HEK293 (cell line): ENCODE results near the gene TFPT.

Source experiments
- CTCF ChIA-PET: fragments of 350-600 bp; formaldehyde crosslinking; extraction: SDS; loops from one replicate; lab custom pipeline; 2021; ENCODE audit warnings: antibody characterized with exemption; lab: Yijun Ruan, JAX
- POLR2A ChIA-PET: fragments of 300-600 bp; formaldehyde crosslinking; extraction: SDS; loops from one replicate; lab custom pipeline; 2020; ENCODE audit warnings: antibody characterized with exemption, inconsistent platforms; lab: Yijun Ruan, JAX
- H3K27ac ChIP-seq: fragments of 200-500 bp; sonication (Bioruptor generic); 2 replicates; pipeline ENCODE4 v1.5.1; 2014; ENCODE audit warnings: low read depth, low read length, control low read depth, inconsistent platforms; ENCODE audit errors: extremely low read depth
- H3K36me3 ChIP-seq, 2 experiments: fragments of 200-500 bp in 1 of 2; sonication (Bioruptor generic) in 1 of 2; 1 replicate in 1 of 2; 2 replicates in 1 of 2; pipeline ENCODE4 v1.5.1; 2014 to 2017; ENCODE audit warnings: inconsistent platforms in 2 of 2, low read length in 2 of 2; ENCODE audit not compliant: control insufficient read depth in 2 of 2, insufficient read depth in 1 of 2
- H3K4me1 ChIP-seq: fragments of 200-500 bp; sonication (Bioruptor generic); 2 replicates; pipeline ENCODE4 v1.5.1; 2014; ENCODE audit warnings: mild to moderate bottlenecking, low read length, inconsistent platforms; ENCODE audit not compliant: control insufficient read depth, insufficient read depth
- H3K4me3 ChIP-seq: 2 replicates; pipeline ENCODE4 v1.5.1; 2011; ENCODE audit warnings: low read depth, mild to moderate bottlenecking, control low read depth, low read length, moderate library complexity
- H3K9me3 ChIP-seq: fragments of 200-500 bp; sonication (Bioruptor generic); 2 replicates; pipeline ENCODE4 v1.5.1; 2014; ENCODE audit warnings: low read depth, low read length, inconsistent platforms; ENCODE audit not compliant: control insufficient read depth, insufficient read depth
- GLIS1 ChIP-seq: fragments of 450-650 bp; formaldehyde crosslinking; IDR thresholded peaks from 2 replicates; pipeline ENCODE4 v1.5.1; 2016; ENCODE audit warnings: missing biosample characterization, missing genetic modification characterization
- KLF8 ChIP-seq: fragments of 450-650 bp; formaldehyde crosslinking; IDR thresholded peaks from 2 replicates; pipeline ENCODE4 v1.5.1; 2016; ENCODE audit warnings: missing biosample characterization, missing genetic modification characterization
- MZF1 ChIP-seq: fragments of 450-650 bp; formaldehyde crosslinking; IDR thresholded peaks from 2 replicates; pipeline ENCODE4 v1.5.1; 2017; ENCODE audit warnings: missing biosample characterization, missing genetic modification characterization, borderline replicate concordance
- PRDM1 ChIP-seq: fragments of 450-650 bp; formaldehyde crosslinking; IDR thresholded peaks from 2 replicates; pipeline ENCODE4; 2016; ENCODE audit warnings: missing biosample characterization, missing genetic modification characterization
- RBAK ChIP-seq: fragments of 450-650 bp; formaldehyde crosslinking; IDR thresholded peaks from 2 replicates; pipeline ENCODE4 v1.5.1; 2016; ENCODE audit warnings: missing biosample characterization, missing genetic modification characterization
- ZBTB1 ChIP-seq: fragments of 450-650 bp; formaldehyde crosslinking; IDR thresholded peaks from 2 replicates; pipeline ENCODE4 v1.5.1; 2016; ENCODE audit warnings: missing biosample characterization, missing genetic modification characterization
- ZBTB8A ChIP-seq: fragments of 450-650 bp; formaldehyde crosslinking; IDR thresholded peaks from 2 replicates; pipeline ENCODE4 v1.5.1; 2016; ENCODE audit warnings: missing biosample characterization, missing genetic modification characterization
- ZFP37 ChIP-seq: fragments of 450-650 bp; formaldehyde crosslinking; IDR thresholded peaks from 2 replicates; pipeline ENCODE4 v1.5.1; 2016; ENCODE audit warnings: missing biosample characterization, missing genetic modification characterization
- ZNF133 ChIP-seq: fragments of 450-650 bp; formaldehyde crosslinking; IDR thresholded peaks from 2 replicates; pipeline ENCODE4 v1.5.1; 2016; ENCODE audit warnings: missing biosample characterization, missing genetic modification characterization
- ZNF335 ChIP-seq: fragments of 450-650 bp; formaldehyde crosslinking; conservative IDR thresholded peaks from 2 replicates; pipeline ENCODE4 v1.5.1; 2016; ENCODE audit warnings: missing biosample characterization, missing genetic modification characterization
- ZNF544 ChIP-seq: fragments of 450-650 bp; formaldehyde crosslinking; IDR thresholded peaks from 2 replicates; pipeline ENCODE4 v1.5.0; 2017; ENCODE audit warnings: missing biosample characterization, missing genetic modification characterization
- ZNF561 ChIP-seq: fragments of 450-650 bp; IDR thresholded peaks from 2 replicates; pipeline ENCODE4 v1.5.1; 2018; ENCODE audit warnings: missing biosample characterization, missing genetic modification characterization, borderline replicate concordance
- ZNF571 ChIP-seq: fragments of 450-650 bp; formaldehyde crosslinking; IDR thresholded peaks from 2 replicates; pipeline ENCODE4 v1.5.0; 2017; ENCODE audit warnings: missing biosample characterization, missing genetic modification characterization
- ZNF623 ChIP-seq: fragments of 450-650 bp; formaldehyde crosslinking; IDR thresholded peaks from 2 replicates; pipeline ENCODE4 v1.5.1; 2016; ENCODE audit warnings: missing biosample characterization, missing genetic modification characterization
- ZNF658 ChIP-seq: fragments of 450-650 bp; formaldehyde crosslinking; IDR thresholded peaks from 2 replicates; pipeline ENCODE4; 2016; ENCODE audit warnings: missing biosample characterization, missing genetic modification characterization
- ZNF664 ChIP-seq: fragments of 450-650 bp; formaldehyde crosslinking; IDR thresholded peaks from 2 replicates; pipeline ENCODE4 v1.5.1; 2016; ENCODE audit warnings: missing biosample characterization, missing genetic modification characterization
- ZNF670 ChIP-seq: fragments of 450-650 bp; formaldehyde crosslinking; IDR thresholded peaks from 2 replicates; pipeline ENCODE4 v1.5.1; 2016; ENCODE audit warnings: missing biosample characterization, missing genetic modification characterization, low read depth
- ZNF768 ChIP-seq: fragments of 450-650 bp; formaldehyde crosslinking; IDR thresholded peaks from 2 replicates; pipeline ENCODE4 v1.5.1; 2018; ENCODE audit warnings: missing biosample characterization, mild to moderate bottlenecking, missing genetic modification characterization
- TF ChIP-seq, protein P1 (sequence below): fragments of 450-650 bp; formaldehyde crosslinking; optimal IDR thresholded peaks from 2 replicates; pipeline ENCODE3; 2016; ENCODE audit warnings: missing biosample characterization, mild to moderate bottlenecking, missing genetic modification characterization
- TF ChIP-seq, protein P2 (sequence below): fragments of 450-650 bp; formaldehyde crosslinking; IDR thresholded peaks from 2 replicates; pipeline ENCODE4 v1.5.1; 2017; ENCODE audit warnings: missing biosample characterization, missing genetic modification characterization
- TF ChIP-seq, protein P3 (sequence below): fragments of 450-650 bp; formaldehyde crosslinking; IDR thresholded peaks from 2 replicates; pipeline ENCODE4 v1.5.1; 2016; ENCODE audit warnings: missing biosample characterization, missing genetic modification characterization
- TF ChIP-seq, protein P4 (sequence below): fragments of 450-650 bp; formaldehyde crosslinking; IDR thresholded peaks from 2 replicates; pipeline ENCODE4 v1.5.1; 2016; ENCODE audit warnings: missing biosample characterization, missing genetic modification characterization
- TF ChIP-seq, protein P5 (sequence below): fragments of 450-650 bp; formaldehyde crosslinking; IDR thresholded peaks from 2 replicates; pipeline ENCODE4 v1.5.1; 2016; ENCODE audit warnings: missing biosample characterization, missing genetic modification characterization
- TF ChIP-seq, protein P6 (sequence below): fragments of 450-650 bp; formaldehyde crosslinking; IDR thresholded peaks from 2 replicates; pipeline ENCODE4 v1.5.1; 2017; ENCODE audit warnings: missing biosample characterization, missing genetic modification characterization

TFPT gene

DNA sequence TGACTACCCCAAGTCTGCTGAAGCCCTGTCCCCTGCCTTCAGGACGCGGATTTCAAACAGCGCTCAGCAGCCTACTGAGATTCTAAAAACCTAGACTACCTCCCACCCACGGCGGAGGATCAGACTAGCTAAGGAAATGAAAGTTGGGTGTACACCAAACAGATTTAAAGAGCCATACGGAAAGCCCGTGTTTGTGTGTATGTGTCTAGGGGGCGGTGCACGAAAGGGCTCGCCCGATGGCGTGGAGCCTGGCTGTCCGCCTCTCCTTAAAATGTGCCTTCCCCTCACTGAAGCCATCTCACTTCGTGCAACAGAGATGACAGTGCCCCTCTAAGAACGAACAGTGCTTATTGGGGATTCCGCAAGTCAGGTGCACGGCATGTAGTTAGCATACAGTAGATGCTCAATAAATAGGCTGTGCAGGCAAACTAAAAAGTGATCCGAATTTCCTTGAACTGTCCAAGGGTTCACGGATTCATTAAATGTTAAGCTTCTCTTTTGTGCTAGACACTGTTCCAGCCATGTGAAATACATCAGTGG is 43.4 kb upstream of the TFPT start:
- Histone ChIP-seq H3K9me3 (no peaks in the 10 kb centered on the region), H3K27ac (peak overlapping the region; percentile 63; the same call in 1 of the 2 replicates), H3K4me3 (peak overlapping the region; percentile 96), H3K36me3 (peaks cover 19 to 40% of the 10 kb centered on the region in 2 experiments), H3K4me1 (peaks cover 4% of the 10 kb centered on the region; the same call in 1 of the 2 replicates)
- ChIA-PET CTCF (interaction anchor here (0.7 to 1.9 kb wide), 7 partner anchors 9 to 232 kb away, joined by 3 to 15 read pairs (median 5); partner anchors contain the start of gene CNOT3), POLR2A (interaction anchor here (1.1 to 3.2 kb wide), 11 partner anchors 10 to 51 kb away, joined by 3 to 60 read pairs (median 11); partner anchors contain the start of genes CNOT3, MBOAT7, PRPF31 and RPS9)
- TF ChIP-seq ZNF670 (tag by site-specific recombination) (no peak), ZFP37 (tag by site-specific recombination) (no peak), ZNF768 (tag by site-specific recombination) (peak; percentile 77), KLF8 (no peak), ZNF664 (tag by site-specific recombination) (peak; percentile 100), ZNF335 (tag by site-specific recombination) (peak; percentile 86), MZF1 (tag by site-specific recombination) (peak; percentile 24; the same call in 1 of the 2 replicates), PRDM1 (tag by site-specific recombination) (peak; percentile 62), ZBTB1 (peak; percentile 62; the same call in 1 of the 2 replicates)
- TF ChIP-seq, protein P1, sequence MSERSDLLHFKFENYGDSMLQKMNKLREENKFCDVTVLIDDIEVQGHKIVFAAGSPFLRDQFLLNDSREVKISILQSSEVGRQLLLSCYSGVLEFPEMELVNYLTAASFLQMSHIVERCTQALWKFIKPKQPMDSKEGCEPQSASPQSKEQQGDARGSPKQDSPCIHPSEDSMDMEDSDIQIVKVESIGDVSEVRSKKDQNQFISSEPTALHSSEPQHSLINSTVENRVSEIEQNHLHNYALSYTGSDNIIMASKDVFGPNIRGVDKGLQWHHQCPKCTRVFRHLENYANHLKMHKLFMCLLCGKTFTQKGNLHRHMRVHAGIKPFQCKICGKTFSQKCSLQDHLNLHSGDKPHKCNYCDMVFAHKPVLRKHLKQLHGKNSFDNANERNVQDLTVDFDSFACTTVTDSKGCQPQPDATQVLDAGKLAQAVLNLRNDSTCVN (tag by site-specific recombination) = peak; percentile 1
- TF ChIP-seq, protein P2, sequence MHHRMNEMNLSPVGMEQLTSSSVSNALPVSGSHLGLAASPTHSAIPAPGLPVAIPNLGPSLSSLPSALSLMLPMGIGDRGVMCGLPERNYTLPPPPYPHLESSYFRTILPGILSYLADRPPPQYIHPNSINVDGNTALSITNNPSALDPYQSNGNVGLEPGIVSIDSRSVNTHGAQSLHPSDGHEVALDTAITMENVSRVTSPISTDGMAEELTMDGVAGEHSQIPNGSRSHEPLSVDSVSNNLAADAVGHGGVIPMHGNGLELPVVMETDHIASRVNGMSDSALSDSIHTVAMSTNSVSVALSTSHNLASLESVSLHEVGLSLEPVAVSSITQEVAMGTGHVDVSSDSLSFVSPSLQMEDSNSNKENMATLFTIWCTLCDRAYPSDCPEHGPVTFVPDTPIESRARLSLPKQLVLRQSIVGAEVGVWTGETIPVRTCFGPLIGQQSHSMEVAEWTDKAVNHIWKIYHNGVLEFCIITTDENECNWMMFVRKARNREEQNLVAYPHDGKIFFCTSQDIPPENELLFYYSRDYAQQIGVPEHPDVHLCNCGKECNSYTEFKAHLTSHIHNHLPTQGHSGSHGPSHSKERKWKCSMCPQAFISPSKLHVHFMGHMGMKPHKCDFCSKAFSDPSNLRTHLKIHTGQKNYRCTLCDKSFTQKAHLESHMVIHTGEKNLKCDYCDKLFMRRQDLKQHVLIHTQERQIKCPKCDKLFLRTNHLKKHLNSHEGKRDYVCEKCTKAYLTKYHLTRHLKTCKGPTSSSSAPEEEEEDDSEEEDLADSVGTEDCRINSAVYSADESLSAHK = 0 out of 2 replicates have a peak, but pooled peaks have one; percentile 14
- TF ChIP-seq, protein P3, sequence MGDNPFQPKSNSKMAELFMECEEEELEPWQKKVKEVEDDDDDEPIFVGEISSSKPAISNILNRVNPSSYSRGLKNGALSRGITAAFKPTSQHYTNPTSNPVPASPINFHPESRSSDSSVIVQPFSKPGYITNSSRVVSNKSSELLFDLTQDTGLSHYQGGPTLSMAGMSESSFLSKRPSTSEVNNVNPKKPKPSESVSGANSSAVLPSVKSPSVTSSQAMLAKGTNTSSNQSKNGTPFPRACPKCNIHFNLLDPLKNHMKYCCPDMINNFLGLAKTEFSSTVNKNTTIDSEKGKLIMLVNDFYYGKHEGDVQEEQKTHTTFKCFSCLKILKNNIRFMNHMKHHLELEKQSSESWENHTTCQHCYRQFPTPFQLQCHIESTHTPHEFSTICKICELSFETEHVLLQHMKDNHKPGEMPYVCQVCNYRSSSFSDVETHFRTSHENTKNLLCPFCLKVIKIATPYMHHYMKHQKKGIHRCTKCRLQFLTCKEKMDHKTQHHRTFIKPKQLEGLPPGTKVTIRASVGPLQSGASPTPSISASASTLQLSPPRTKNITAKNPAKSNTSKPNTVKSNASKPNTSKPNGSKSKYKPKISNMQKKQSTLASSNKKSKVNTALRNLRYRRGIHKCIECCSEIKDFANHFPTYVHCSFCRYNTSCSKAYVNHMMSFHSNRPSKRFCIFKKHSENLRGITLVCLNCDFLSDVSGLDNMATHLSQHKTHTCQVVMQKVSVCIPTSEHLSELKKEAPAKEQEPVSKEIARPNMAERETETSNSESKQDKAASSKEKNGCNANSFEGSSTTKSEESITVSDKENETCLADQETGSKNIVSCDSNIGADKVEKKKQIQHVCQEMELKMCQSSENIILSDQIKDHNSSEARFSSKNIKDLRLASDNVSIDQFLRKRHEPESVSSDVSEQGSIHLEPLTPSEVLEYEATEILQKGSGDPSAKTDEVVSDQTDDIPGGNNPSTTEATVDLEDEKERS (tag by site-specific recombination) = peak; percentile 33; the same call in 1 of the 2 replicates
- TF ChIP-seq, protein P4, sequence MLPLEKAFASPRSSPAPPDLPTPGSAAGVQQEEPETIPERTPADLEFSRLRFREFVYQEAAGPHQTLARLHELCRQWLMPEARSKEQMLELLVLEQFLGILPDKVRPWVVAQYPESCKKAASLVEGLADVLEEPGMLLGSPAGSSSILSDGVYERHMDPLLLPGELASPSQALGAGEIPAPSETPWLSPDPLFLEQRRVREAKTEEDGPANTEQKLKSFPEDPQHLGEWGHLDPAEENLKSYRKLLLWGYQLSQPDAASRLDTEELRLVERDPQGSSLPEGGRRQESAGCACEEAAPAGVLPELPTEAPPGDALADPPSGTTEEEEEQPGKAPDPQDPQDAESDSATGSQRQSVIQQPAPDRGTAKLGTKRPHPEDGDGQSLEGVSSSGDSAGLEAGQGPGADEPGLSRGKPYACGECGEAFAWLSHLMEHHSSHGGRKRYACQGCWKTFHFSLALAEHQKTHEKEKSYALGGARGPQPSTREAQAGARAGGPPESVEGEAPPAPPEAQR (tag by site-specific recombination) = no peak

DNA sequence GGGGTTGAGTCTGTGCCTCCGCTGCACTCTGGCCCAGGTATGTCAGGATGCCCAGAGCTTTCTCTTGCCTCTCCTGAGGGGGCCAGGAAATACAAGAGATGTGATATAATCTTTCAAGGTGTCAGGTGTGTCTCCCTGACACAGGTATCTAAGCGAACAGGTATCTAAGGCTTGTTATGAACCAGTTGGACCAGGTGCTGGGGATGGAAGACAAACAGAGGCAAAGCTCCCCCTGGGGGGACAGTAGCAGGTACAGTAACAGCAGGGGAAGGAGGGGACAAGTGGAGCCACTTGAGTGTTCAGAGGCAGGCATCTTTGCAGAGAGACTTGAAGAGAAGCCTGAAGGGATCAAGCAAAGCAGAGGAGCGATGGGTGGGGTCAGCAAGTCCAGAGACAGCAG is 41.5 kb upstream of the TFPT start:
- TF ChIP-seq ZNF561 (tag by site-specific recombination) (no peak), GLIS1 (tag by site-specific recombination) (no peak), ZNF133 (tag by site-specific recombination) (no peak), RBAK (tag by site-specific recombination) (no peak), ZNF658 (no peak), ZBTB8A (tag by site-specific recombination) (no peak), ZNF544 (tag by site-specific recombination) (no peak), ZNF571 (tag by site-specific recombination) (no peak), ZNF623 (no peak)
- TF ChIP-seq, protein P5, sequence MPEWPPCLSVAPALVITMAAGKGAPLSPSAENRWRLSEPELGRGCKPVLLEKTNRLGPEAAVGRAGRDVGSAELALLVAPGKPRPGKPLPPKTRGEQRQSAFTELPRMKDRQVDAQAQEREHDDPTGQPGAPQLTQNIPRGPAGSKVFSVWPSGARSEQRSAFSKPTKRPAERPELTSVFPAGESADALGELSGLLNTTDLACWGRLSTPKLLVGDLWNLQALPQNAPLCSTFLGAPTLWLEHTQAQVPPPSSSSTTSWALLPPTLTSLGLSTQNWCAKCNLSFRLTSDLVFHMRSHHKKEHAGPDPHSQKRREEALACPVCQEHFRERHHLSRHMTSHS = no peak
- TF ChIP-seq, protein P6, sequence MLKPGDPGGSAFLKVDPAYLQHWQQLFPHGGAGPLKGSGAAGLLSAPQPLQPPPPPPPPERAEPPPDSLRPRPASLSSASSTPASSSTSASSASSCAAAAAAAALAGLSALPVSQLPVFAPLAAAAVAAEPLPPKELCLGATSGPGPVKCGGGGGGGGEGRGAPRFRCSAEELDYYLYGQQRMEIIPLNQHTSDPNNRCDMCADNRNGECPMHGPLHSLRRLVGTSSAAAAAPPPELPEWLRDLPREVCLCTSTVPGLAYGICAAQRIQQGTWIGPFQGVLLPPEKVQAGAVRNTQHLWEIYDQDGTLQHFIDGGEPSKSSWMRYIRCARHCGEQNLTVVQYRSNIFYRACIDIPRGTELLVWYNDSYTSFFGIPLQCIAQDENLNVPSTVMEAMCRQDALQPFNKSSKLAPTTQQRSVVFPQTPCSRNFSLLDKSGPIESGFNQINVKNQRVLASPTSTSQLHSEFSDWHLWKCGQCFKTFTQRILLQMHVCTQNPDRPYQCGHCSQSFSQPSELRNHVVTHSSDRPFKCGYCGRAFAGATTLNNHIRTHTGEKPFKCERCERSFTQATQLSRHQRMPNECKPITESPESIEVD (tag by site-specific recombination) = no peak
- Histone ChIP-seq H3K27ac (no peak overlapping the region), H3K4me3 (no peak overlapping the region), H3K4me1 (peaks cover 4% of the 10 kb centered on the region; the same call in 1 of the 2 replicates), H3K36me3 (peaks cover 31 to 59% of the 10 kb centered on the region in 2 experiments), H3K9me3 (no peaks in the 10 kb centered on the region)
- ChIA-PET POLR2A (interaction anchor here (0.6 to 2.7 kb wide), 7 partner anchors 13 to 282 kb away, joined by 3 to 23 read pairs (median 3); partner anchors contain the start of genes CNOT3 and MBOAT7), CTCF (interaction anchor here (0.7 to 0.8 kb wide), 2 partner anchors 8 to 42 kb away, joined by 3 to 5 read pairs; no protein-coding TSS in a partner anchor)
